ENCODE results near the gene NRP2.

NRP2 gene

GRCh38 chr2:205750797-205751196 lies 68.5 kb downstream of the NRP2 start:
- no peak for DNase-seq

DNA sequence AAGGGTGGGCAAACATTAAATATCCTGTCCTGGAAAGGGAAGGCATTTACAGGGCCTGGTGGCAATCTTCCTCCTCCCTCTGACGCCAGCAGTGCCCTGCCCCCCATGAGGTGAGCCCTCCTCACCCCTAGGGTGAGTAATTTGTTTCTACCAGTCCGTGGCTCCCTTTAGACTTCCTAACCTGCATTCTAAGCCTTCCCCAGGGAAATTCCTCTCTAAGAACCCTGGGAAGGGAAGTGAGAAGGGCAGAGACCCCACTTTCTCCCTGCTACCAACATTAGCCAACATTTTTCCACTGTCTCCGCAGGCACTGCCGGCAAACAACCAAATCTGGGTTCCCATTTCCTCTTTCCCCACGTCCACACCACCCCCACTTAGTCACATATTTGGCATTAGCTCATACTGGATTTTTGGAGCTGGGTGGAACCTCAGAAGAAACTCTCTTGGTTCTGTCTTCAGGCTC lies 69.3 kb downstream of the NRP2 start:
- no peak for DNase-seq

GRCh38 chr2:205752296-205752820 lies 70.1 kb downstream of the NRP2 start:
- DNase-seq = peak in 13 of 58 donors; percentile 11 to 76 (median 36)

GRCh38 chr2:205752924-205753323 lies 70.6 kb downstream of the NRP2 start:
- DNase-seq = no peak

DNA sequence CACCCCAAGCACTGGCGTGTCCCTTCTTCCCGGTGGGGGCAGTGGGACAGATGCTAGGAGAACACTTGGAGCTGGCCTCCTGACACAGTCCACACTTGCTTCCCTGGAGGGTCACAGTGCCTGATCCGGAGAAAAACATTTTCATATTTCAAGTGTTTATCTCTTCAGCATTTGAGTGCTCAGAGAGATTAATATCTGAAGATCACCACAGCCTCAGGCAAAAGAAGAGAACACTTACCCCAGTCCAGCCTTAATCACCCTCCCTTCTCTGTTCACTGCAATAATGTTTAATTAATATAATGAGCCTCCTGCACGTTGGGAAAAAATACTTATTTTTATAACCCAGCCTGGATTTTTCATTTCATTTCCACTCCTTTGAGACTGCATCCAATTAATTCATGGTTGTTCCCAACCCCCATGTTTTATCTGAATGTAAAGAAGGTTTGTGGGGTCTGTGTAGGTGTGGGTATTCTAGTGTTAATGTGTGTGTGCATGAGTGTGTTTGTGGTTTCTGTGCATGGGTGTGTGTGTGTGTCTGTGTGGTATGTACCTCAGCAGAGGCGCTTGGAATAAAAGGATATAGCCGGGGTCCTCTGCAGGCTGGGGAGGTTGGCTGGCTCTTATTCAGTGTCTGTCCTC lies 72.1 kb downstream of the NRP2 start:
- DNase-seq = no peak

DNA sequence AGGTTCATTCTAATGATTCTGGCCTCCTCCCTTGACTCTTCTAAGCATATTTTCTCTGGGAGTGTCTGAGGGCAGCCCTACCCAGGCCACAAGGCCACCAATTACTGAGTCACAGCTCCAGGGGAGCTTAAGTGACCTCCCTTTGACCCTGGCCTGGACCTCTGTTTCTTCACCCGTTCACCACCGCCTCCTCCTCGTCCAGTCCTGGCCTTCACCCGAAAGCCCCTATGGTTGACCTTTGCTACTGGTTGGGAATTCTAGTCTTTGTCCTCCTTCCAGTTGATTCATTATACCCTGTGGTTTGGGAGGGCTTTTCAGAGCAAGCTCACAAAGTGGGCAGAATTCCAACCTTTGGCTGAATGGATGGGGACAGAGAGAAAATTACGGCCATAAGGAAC lies 72.6 kb downstream of the NRP2 start:
- DNase-seq = no peak

DNA sequence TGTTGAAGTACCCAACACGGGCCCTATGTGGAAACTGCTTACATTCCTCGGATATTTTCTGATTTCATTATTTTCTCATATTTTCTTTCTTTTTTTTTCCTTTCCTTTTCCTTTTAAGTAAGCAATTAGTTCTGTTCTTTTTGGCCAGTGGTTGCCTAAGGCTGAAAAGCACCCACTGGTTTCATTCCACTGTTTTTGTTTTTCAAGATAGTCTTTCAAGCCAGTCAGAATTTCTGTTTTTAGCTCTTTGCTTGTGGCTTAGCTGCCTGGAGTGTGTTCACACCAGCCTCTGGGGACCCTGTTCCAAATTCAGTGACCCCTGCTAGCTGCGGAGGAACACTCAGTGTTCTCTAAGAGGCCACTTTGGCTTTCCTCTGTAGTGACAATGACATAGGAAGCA lies 73.6 kb downstream of the NRP2 start:
- peak in 4 of 58 donors; percentile 8 to 34 (median 15) for DNase-seq

- no peak for DNase-seq
These were observed 75.0 kb downstream of the NRP2 start for GRCh38 chr2:205757271-205757670.

GRCh38 chr2:205758051-205758450 lies 75.8 kb downstream of the NRP2 start:
- no peak for DNase-seq

GRCh38 chr2:205758500-205758899 lies 76.2 kb downstream of the NRP2 start:
- DNase-seq = no peak

- DNase-seq = no peak
These were observed 77.0 kb downstream of the NRP2 start for GRCh38 chr2:205759257-205759656.

GRCh38 chr2:205759732-205760131 lies 77.4 kb downstream of the NRP2 start:
- no peak for DNase-seq

DNA sequence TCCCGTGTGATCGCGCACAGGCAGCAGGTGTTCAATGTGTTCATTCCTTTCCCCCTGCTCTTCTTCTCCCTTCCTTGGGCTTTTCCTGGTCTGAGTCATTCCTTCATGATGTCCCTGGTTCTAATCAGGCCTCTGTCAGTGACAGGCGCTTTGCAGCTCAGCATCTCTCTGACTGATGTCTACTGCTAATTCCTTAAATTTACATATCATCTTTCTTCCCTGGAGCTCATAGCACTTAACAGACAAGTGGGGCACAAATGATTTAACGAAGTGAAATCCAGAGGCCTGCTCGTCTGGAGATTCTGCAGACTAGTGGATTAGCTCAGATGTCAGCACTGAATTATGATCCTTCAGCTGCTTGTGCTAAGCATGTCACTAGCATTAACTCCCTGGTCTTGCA lies 77.9 kb downstream of the NRP2 start:
- DNase-seq = no peak

DNA sequence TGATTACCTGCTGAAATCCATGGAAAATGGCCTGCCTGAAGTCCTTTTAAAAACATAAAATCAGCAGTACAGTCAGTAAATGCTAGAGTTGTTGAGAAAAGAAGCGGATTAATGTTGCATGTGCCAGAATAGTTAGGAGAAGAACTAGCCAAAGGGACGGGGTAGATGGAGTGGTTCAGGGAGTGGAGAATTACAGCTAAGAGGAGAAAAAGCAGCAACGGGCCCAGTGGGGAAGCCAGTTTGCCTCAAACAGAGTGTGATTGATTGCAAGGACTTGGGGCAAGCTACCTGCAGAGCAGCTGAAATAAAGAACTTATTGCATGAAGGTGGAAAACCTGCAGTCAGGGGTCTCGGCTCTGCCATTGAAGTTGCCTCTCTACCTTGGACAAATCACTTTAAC lies 79.1 kb downstream of the NRP2 start:
- DNase-seq = no peak

GRCh38 chr2:205762881-205763280 lies 80.6 kb downstream of the NRP2 start:
- DNase-seq = no peak

DNA sequence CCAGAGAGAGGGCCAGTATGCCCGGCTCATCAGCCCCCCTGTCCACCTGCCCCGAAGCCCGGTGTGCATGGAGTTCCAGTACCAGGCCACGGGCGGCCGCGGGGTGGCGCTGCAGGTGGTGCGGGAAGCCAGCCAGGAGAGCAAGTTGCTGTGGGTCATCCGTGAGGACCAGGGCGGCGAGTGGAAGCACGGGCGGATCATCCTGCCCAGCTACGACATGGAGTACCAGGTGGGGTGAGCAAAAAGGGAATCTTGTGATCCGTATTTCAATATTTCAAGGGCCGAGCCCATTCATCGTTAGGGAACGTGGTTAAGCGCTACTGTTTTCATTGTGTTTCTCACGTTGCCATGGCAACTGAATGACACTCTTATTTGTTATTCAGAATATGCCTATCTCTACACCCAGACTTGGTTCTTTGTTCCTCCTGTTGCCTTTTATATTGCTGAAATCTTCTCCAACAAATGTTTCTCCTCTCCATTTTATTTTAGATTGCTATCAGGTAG lies 81.5 kb downstream of the NRP2 start:
- peak in 42 of 58 donors; percentile 6 to 73 (median 26) for DNase-seq

DNA sequence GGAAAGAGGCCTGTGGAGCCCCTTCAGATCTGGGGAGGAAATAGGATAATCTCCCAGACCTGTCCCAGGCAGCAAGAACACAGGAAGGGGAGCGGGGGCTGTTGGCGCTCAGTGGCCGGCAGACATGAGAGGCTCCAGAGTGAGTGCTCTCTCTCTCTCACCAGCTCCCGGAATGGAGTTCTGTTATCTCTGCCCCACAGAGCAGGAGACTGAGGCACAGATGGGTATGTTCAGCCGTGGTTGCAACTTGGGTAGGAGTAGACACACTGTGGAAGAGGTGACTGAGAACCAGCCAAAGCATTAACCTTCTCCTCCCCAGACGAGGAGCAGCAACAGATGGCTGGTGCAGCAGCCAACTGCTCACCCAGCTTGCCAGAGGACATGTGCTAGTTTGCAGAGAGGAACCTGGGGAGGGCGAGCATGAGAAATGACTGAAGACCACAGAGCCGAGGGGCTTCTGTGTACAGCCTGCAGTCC lies 82.0 kb downstream of the NRP2 start:
- peak in 10 of 58 donors; percentile 5 to 50 (median 30) for DNase-seq

DNA sequence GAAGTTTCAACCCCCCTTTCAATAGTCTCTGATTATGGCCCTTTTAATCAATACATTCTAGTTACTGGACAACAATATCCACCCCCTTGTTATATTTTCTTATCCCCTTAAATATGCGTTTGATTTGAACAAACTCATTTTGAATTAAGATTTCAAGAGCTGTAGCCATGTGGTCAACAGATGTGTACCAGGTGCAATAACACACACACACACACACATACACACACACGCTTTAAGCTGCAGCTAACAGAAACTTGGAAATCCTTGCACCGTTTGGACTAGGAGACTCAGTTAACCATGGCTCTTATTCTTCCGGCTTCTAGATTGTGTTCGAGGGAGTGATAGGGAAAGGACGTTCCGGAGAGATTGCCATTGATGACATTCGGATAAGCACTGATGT lies 82.8 kb downstream of the NRP2 start:
- no peak for DNase-seq

DNA sequence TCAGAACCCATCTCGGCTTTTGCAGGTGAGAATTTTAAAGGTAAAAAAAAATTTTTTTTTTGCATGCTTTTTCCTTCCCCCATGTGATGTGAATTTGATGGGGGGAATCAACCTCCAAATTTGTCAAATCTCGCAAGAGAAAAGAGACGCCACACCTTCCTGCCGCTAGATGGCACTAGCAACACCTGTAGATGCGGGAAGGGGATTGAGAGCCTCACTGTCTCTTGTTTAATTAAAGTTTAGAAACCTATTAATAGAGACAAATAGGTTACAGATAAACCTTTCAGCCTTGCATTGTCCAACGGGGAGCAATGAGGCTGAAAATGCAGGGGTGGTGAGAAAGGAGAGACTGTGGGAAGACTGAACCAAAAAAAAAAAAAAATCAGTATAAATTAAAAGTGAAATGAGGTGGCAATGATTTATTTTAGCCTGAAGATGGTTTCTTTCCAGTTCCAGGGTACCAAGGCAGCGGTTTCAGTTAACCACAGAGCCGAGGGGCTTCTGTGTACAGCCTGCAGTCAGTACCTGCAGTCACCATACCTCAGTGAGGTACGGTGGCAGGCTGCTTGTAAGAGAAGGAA lies 84.6 kb downstream of the NRP2 start:
- peak in 29 of 58 donors; percentile 4 to 68 (median 22) for DNase-seq

GRCh38 chr2:205767617-205768016 lies 85.3 kb downstream of the NRP2 start:
- DNase-seq = no peak

DNA sequence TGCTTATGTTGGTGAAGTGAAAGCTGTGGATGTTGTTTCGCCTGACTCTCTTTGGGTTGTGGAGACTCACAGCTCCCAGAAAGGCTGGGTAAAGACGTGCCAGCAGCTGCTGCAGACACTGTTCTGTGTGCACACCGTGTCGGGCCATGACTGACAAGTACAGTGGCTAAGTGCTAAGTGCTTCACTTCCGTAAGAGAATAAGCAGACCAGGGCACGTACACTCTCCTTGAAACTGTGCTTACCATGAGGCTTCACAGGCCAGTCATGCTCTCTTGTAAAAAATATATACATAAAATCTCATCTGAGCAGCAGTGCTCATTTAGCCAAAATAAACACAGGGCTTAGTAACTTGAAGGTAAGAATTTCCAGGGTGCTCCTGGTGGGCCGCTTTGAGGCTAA lies 86.0 kb downstream of the NRP2 start:
- DNase-seq = no peak

DNA sequence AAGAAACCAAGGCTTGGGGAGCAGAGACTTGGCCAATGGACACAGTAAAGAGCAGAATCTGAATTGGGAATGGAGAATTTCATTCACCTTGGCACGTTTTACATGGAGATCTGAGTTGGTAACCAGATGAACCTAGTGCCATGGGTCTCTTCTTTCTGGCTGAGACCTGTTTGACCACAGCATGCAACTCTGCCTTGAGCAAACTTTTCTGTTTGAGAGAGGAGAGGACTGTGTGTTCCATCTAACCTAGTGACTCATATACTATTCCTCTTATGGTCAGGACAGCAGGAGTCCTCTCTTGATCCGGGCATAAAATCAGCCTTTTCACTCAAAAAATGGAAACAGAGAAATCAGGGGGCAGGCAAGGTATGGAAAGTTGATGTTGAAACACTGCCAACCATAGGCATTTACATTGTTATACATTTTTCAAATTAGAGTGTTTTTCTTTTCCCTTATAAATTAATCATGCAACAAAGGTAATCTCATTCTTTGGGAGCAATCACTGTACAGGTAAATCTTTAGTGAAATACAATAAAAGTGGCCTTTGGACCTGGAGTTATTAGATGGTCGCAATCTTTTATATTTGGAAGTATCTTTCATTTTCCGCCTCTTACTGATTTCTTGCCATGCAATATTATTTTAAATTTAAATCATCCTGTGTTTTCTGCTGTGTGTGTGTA lies 86.7 kb downstream of the NRP2 start:
- DNase-seq = no peak

Measured in anterior cingulate cortex (tissue), 58 donors.